Mesendoderm (in vitro differentiated cells): ENCODE measurements around the gene PHF12.
"Not testable (repeated sequence)": the region's sequence is repeated elsewhere in the genome, so short reads cannot be mapped to it uniquely, and the experiment has no call there.

Source experiments
- DNase-seq: peaks from one replicate; pipeline ENCODE4 v3.0.0; 2013
- H2AK5ac ChIP-seq: 2 replicates; pipeline ENCODE4 v1.6.1; 2013; ENCODE audit warnings: low read length, inconsistent platforms
- H2BK120ac ChIP-seq: 2 replicates; pipeline ENCODE4 v1.6.1; 2013; ENCODE audit warnings: low read depth, mild to moderate bottlenecking, low read length, moderate library complexity, mixed read lengths
- H2BK15ac ChIP-seq: replicated peaks from 2 replicates; pipeline ENCODE4 v1.6.1; 2013; ENCODE audit warnings: low read depth, mild to moderate bottlenecking, moderate library complexity
- H2BK5ac ChIP-seq: 2 replicates; pipeline ENCODE4 v1.6.1; 2013; ENCODE audit warnings: low read length, inconsistent platforms
- H3K18ac ChIP-seq: 2 replicates; pipeline ENCODE4 v1.6.1; 2013; ENCODE audit warnings: mild to moderate bottlenecking, low read length, mixed read lengths
- H3K23ac ChIP-seq: one replicate; pipeline ENCODE4 v1.6.1; 2013; ENCODE audit warnings: low read length
- H3K27ac ChIP-seq: 2 replicates; pipeline ENCODE4 v1.5.1; 2013; ENCODE audit warnings: low read depth, mild to moderate bottlenecking, inconsistent platforms, low read length, moderate library complexity
- H3K27me3 ChIP-seq: 2 replicates; pipeline ENCODE4 v1.6.1; 2013; ENCODE audit warnings: low read length, control low read depth, mild to moderate bottlenecking, inconsistent platforms; ENCODE audit not compliant: insufficient read depth, poor library complexity
- H3K36me3 ChIP-seq: 2 replicates; pipeline ENCODE4 v1.6.1; 2013; ENCODE audit warnings: low read length, inconsistent platforms; ENCODE audit not compliant: control insufficient read depth, insufficient read depth
- H3K4ac ChIP-seq: one replicate; pipeline ENCODE4 v1.6.1; 2013; ENCODE audit warnings: low read depth, mild to moderate bottlenecking, low read length, moderate library complexity
- H3K4me1 ChIP-seq: 2 replicates; pipeline ENCODE4 v1.6.1; 2013; ENCODE audit warnings: low read depth, low read length, inconsistent platforms; ENCODE audit not compliant: control insufficient read depth
- H3K4me2 ChIP-seq: 2 replicates; pipeline ENCODE4 v1.6.1; 2013; ENCODE audit warnings: low read length
- H3K4me3 ChIP-seq: 2 replicates; pipeline ENCODE4 v1.5.1; 2013; ENCODE audit warnings: mild to moderate bottlenecking, low read length
- H3K56ac ChIP-seq: one replicate; pipeline ENCODE4 v1.6.1; 2013; ENCODE audit warnings: low read length
- H3K79me1 ChIP-seq: 2 replicates; pipeline ENCODE4 v1.6.1; 2013; ENCODE audit warnings: low read length, inconsistent platforms
- H3K79me2 ChIP-seq: 2 replicates; pipeline ENCODE4 v1.6.1; 2013; ENCODE audit warnings: mild to moderate bottlenecking, low read length; ENCODE audit not compliant: control insufficient read depth, insufficient read depth
- H3K9ac ChIP-seq: 2 replicates; pipeline ENCODE4 v1.6.1; 2013; ENCODE audit warnings: low read length, inconsistent platforms
- H4K5ac ChIP-seq: one replicate; pipeline ENCODE4 v1.6.1; 2013; ENCODE audit warnings: low read length
- H4K8ac ChIP-seq: one replicate; pipeline ENCODE4 v1.6.1; 2013; ENCODE audit warnings: low read depth, mild to moderate bottlenecking, control low read depth, low read length, moderate library complexity
- WGBS: extraction: QIAGEN DNeasy Blood & Tissue Kit; methylation state at CpG from one replicate; pipeline ENCODE4 v1.1.7; 2013; ENCODE audit warnings: low lambda C conversion rate, missing lambda C conversion rate; ENCODE audit not compliant: insufficient coverage; ENCODE audit errors: extremely low coverage; 5-methylcytosine and 5-hydroxymethylcytosine counted together

PHF12 gene

GRCh38 chr17:28934508-28934907 is 16.8 kb downstream of the PHF12 start:
- H3K4me1 ChIP-seq, result peaks cover 12% of the 10 kb centered on the region
- H3K79me1 ChIP-seq, result peaks cover 27% of the 10 kb centered on the region
- H3K4ac ChIP-seq, H3K23ac ChIP-seq, H3K9ac ChIP-seq, H3K18ac ChIP-seq, H4K8ac ChIP-seq, H3K27ac ChIP-seq, DNase-seq, H2AK5ac ChIP-seq, H3K4me2 ChIP-seq, H2BK5ac ChIP-seq, H2BK15ac ChIP-seq, H3K4me3 ChIP-seq, H3K27me3 ChIP-seq, H2BK120ac ChIP-seq, H3K56ac ChIP-seq, H4K5ac ChIP-seq, H3K36me3 ChIP-seq: not testable (repeated sequence)
- no CpG with 5 or more reads among the region's 8 CpGs for WGBS
- peaks cover 75% of the 10 kb centered on the region for H3K79me2 ChIP-seq

GRCh38 chr17:28929787-28930186 is 21.5 kb downstream of the PHF12 start:
- H3K27me3 ChIP-seq, result no peaks in the 10 kb centered on the region
- no peak overlapping the region for H3K4me3 ChIP-seq
- H3K23ac ChIP-seq, result no peak overlapping the region
- H2BK120ac ChIP-seq, result no peak overlapping the region
- H3K36me3 ChIP-seq, result peaks cover 2% of the 10 kb centered on the region
- H3K4me1 ChIP-seq, result no peaks in the 10 kb centered on the region
- WGBS, result no CpG with 5 or more reads among the region's 2 CpGs
- H3K79me2 ChIP-seq, result peaks cover 62% of the 10 kb centered on the region
- H4K8ac ChIP-seq, result no peak overlapping the region
- H3K4me2 ChIP-seq, result no peak overlapping the region
- H2BK15ac ChIP-seq, result no peak overlapping the region
- no peak overlapping the region for H4K5ac ChIP-seq
- H3K18ac ChIP-seq, result no peak overlapping the region
- H3K27ac ChIP-seq, result no peak overlapping the region
- H3K79me1 ChIP-seq, result peaks cover 41% of the 10 kb centered on the region
- H3K4ac ChIP-seq, result no peak overlapping the region
- no peak overlapping the region for H3K56ac ChIP-seq
- no peak overlapping the region for H2AK5ac ChIP-seq
- no peak overlapping the region for H2BK5ac ChIP-seq
- no peak overlapping the region for H3K9ac ChIP-seq
- no peak for DNase-seq

- DNase-seq, result no peak
- H4K8ac ChIP-seq, result no peak overlapping the region
- H3K4me3 ChIP-seq, result no peak overlapping the region
- H2BK15ac ChIP-seq, result no peak overlapping the region
- no CpG with 5 or more reads among the region's 2 CpGs for WGBS
- no peaks in the 10 kb centered on the region for H3K4me1 ChIP-seq
- no peak overlapping the region for H2BK120ac ChIP-seq
- H3K56ac ChIP-seq, result no peak overlapping the region
- no peaks in the 10 kb centered on the region for H3K27me3 ChIP-seq
- peaks cover 39% of the 10 kb centered on the region for H3K79me1 ChIP-seq
- H3K23ac ChIP-seq, result no peak overlapping the region
- no peak overlapping the region for H3K4ac ChIP-seq
- H3K36me3 ChIP-seq, result peaks cover 7% of the 10 kb centered on the region
- H3K9ac ChIP-seq, result no peak overlapping the region
- peaks cover 52% of the 10 kb centered on the region for H3K79me2 ChIP-seq
- no peak overlapping the region for H3K18ac ChIP-seq
- no peak overlapping the region for H3K4me2 ChIP-seq
- no peak overlapping the region for H2BK5ac ChIP-seq
- no peak overlapping the region for H3K27ac ChIP-seq
- no peak overlapping the region for H4K5ac ChIP-seq
- no peak overlapping the region for H2AK5ac ChIP-seq
These were observed 23.3 kb downstream of the PHF12 start for GRCh38 chr17:28928061-28928460.

GRCh38 chr17:28926786-28927185 is 24.5 kb downstream of the PHF12 start:
- Histone ChIP-seq H3K18ac (no peak overlapping the region), H3K27me3 (no peaks in the 10 kb centered on the region), H3K9ac (no peak overlapping the region), H4K8ac (no peak overlapping the region), H3K27ac (no peak overlapping the region), H4K5ac (no peak overlapping the region), H2BK15ac (no peak overlapping the region), H3K79me2 (peaks cover 40% of the 10 kb centered on the region), H3K79me1 (peaks cover 35% of the 10 kb centered on the region), H3K23ac (no peak overlapping the region), H3K4me1 (no peaks in the 10 kb centered on the region), H2AK5ac (no peak overlapping the region), H3K36me3 (peaks cover 9% of the 10 kb centered on the region), H3K4ac (no peak overlapping the region), H3K4me3 (no peak overlapping the region), H3K56ac (no peak overlapping the region), H3K4me2 (no peak overlapping the region), H2BK5ac (no peak overlapping the region), H2BK120ac (no peak overlapping the region)
- WGBS, result no CpG with 5 or more reads among the region's 4 CpGs
- no peak for DNase-seq

- no peak overlapping the region for H3K56ac ChIP-seq
- no peak overlapping the region for H2AK5ac ChIP-seq
- no peak for DNase-seq
- H3K4ac ChIP-seq, result no peak overlapping the region
- no peak overlapping the region for H3K18ac ChIP-seq
- H3K4me3 ChIP-seq, result no peak overlapping the region
- peaks cover 38% of the 10 kb centered on the region for H3K79me2 ChIP-seq
- H4K5ac ChIP-seq, result no peak overlapping the region
- no peak overlapping the region for H3K9ac ChIP-seq
- peaks cover 35% of the 10 kb centered on the region for H3K79me1 ChIP-seq
- H2BK120ac ChIP-seq, result no peak overlapping the region
- H3K4me1 ChIP-seq, result no peaks in the 10 kb centered on the region
- no CpG with 5 or more reads among the region's 2 CpGs for WGBS
- no peak overlapping the region for H3K23ac ChIP-seq
- H3K27ac ChIP-seq, result no peak overlapping the region
- no peak overlapping the region for H2BK15ac ChIP-seq
- no peaks in the 10 kb centered on the region for H3K27me3 ChIP-seq
- H2BK5ac ChIP-seq, result no peak overlapping the region
- peaks cover 12% of the 10 kb centered on the region for H3K36me3 ChIP-seq
- H4K8ac ChIP-seq, result no peak overlapping the region
- no peak overlapping the region for H3K4me2 ChIP-seq
These were observed 25.0 kb downstream of the PHF12 start for GRCh38 chr17:28926366-28926765.

GRCh38 chr17:28925912-28926365 is 25.4 kb downstream of the PHF12 start:
- Histone ChIP-seq H3K36me3 (peaks cover 12% of the 10 kb centered on the region), H3K23ac (no peak overlapping the region), H3K27me3 (no peaks in the 10 kb centered on the region), H2BK120ac (no peak overlapping the region), H3K27ac (no peak overlapping the region), H3K18ac (no peak overlapping the region), H3K4ac (no peak overlapping the region), H3K79me1 (peaks cover 35% of the 10 kb centered on the region), H3K4me2 (no peak overlapping the region), H2BK5ac (no peak overlapping the region), H3K9ac (no peak overlapping the region), H4K8ac (no peak overlapping the region), H3K79me2 (peaks cover 37% of the 10 kb centered on the region), H3K4me3 (no peak overlapping the region), H2BK15ac (no peak overlapping the region), H2AK5ac (no peak overlapping the region), H4K5ac (no peak overlapping the region), H3K56ac (no peak overlapping the region), H3K4me1 (no peaks in the 10 kb centered on the region)
- no peak for DNase-seq
- no CpG with 5 or more reads among the region's 2 CpGs for WGBS
